HFFc6 (cell line): ENCODE results near the gene ULK2. TPM values are rescaled to one million over a fixed set of nuclear protein-coding genes. Genes with fewer than 3 reads are reported as not detected.
A peak's percentile ranks its signal among the peaks of the same experiment; 100 is the strongest.

ENCODE experiments used
- DNase-seq: peaks from one replicate; pipeline ENCODE4 v3.0.0-alpha.2; 2018
- H3K27ac Mint-ChIP-seq: 2 replicates; pipeline ENCODE4 v1.8.0; 2020; ENCODE audit warnings: mild to moderate bottlenecking, mixed read lengths
- H3K27me3 Mint-ChIP-seq: 2 replicates; pipeline ENCODE4 v1.8.0; 2021; ENCODE audit warnings: mild to moderate bottlenecking, moderate library complexity, mixed read lengths; ENCODE audit not compliant: insufficient read depth
- H3K36me3 Mint-ChIP-seq: 2 replicates; pipeline ENCODE4 v1.8.0; 2021; ENCODE audit warnings: low read depth, mixed read lengths
- H3K4me1 Mint-ChIP-seq: 2 replicates; pipeline ENCODE4 v1.8.0; 2020; ENCODE audit warnings: low read depth, mixed read lengths
- H3K4me3 Mint-ChIP-seq: 2 replicates; pipeline ENCODE4 v1.8.0; 2020; ENCODE audit warnings: mild to moderate bottlenecking, moderate library complexity, mixed read lengths
- H3K9me3 Mint-ChIP-seq: 2 replicates; pipeline ENCODE4 v1.8.0; 2020; ENCODE audit warnings: mild to moderate bottlenecking, mixed read lengths
- total RNA-seq, 6 experiments: library from RNA; stranded (reverse); fragmentation: NEBNext Ultra II Directional; extraction: Animal tissue kit (Norgen Biotek cat#: 25700); gene quantifications; 2 replicates in 1 of 6; 3 replicates in 5 of 6; pipeline ENCODE4 v1.2.3, GENCODE V29; 2021
- TF ChIP-seq, protein P1 (sequence below): fragments of 200-600 bp; sonication (generic); IDR thresholded peaks from 2 replicates; pipeline ENCODE4 v1.5.0; 2021; ENCODE audit warnings: antibody characterized with exemption, mild to moderate bottlenecking

The ULK2 gene
- total RNA-seq, 6 experiments from 2014 or later: 4.2 to 10.4 (median 6.3) TPM

DNA sequence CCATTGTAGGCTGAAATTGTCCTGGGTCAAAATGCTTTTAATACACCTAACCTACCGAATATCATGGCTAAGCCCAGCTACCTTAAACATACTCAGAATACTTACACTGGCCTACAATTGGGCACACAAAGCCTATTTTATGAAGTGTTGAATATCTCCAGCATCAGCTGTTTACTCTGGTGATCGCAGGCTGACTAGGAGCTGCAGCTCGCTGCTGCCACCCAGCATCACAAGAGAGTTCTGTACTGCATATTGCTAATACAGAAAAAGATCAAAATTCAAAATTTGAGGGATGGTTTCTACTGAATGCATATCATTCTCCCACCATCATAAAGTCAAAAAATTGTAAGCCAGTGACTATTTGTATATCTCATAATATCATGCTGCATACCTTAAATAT lies 55.3 kb downstream of the ULK2 start:
- Mint-ChIP-seq H3K27ac (no peak overlapping the region), H3K4me3 (no peak overlapping the region)
- DNase-seq: peak; percentile 29

DNA sequence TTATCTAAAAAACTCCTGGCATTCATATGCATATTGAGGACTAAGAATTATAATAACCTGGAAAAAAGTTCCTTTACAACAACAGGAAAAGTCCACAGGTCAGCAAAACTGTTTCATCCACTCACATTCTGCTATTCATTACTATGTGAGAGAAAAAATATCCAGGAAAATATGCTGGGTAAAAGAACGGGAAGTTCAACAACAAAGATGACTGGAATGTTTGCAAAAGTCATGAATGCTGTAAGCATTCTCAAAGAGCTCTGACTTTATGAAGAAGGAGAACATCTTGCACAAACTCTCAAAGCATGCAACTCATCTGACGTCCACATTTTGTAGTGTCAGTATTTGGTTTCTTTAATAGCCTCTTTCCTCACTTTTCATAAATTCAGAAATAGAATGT lies 62.7 kb downstream of the ULK2 start:
- DNase-seq: no peak
- peaks cover 8% of the 10 kb centered on the region for H3K4me1 Mint-ChIP-seq
- TF ChIP-seq, protein P1, sequence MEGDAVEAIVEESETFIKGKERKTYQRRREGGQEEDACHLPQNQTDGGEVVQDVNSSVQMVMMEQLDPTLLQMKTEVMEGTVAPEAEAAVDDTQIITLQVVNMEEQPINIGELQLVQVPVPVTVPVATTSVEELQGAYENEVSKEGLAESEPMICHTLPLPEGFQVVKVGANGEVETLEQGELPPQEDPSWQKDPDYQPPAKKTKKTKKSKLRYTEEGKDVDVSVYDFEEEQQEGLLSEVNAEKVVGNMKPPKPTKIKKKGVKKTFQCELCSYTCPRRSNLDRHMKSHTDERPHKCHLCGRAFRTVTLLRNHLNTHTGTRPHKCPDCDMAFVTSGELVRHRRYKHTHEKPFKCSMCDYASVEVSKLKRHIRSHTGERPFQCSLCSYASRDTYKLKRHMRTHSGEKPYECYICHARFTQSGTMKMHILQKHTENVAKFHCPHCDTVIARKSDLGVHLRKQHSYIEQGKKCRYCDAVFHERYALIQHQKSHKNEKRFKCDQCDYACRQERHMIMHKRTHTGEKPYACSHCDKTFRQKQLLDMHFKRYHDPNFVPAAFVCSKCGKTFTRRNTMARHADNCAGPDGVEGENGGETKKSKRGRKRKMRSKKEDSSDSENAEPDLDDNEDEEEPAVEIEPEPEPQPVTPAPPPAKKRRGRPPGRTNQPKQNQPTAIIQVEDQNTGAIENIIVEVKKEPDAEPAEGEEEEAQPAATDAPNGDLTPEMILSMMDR: no peak
- H3K4me3 Mint-ChIP-seq: no peak overlapping the region
- no peaks in the 10 kb centered on the region for H3K36me3 Mint-ChIP-seq
- H3K27ac Mint-ChIP-seq: no peak overlapping the region
- no peaks in the 10 kb centered on the region for H3K9me3 Mint-ChIP-seq
- no peaks in the 10 kb centered on the region; the same call in 1 of the 2 replicates for H3K27me3 Mint-ChIP-seq

More for the DNA sequence above, 55.3 kb downstream of the ULK2 start:
- no peaks in the 10 kb centered on the region for H3K36me3 Mint-ChIP-seq
- H3K9me3 Mint-ChIP-seq: no peaks in the 10 kb centered on the region
- H3K27me3 Mint-ChIP-seq: no peaks in the 10 kb centered on the region
- TF ChIP-seq, protein P1: peak; percentile 65
- no peaks in the 10 kb centered on the region for H3K4me1 Mint-ChIP-seq

DNA sequence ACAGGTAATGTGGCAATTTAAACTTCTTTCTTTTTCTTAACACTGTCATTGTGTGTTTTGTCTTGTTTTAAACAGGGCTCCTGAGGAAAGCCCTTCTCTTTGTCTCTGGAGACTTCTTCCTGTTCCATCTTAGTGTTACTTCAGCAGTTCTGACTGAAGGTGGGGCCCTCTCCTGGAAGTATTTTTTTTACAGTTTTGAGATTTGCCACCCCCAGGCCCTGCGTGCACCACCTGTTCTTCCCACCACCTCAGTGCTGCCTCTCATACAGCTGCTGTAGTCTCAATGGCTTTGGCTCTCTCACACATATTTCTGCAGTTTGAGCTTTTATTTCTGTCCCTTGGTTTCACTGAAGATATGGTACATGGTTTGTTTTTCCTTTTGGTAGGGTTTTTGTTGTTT lies 67.2 kb downstream of the ULK2 start:
- TF ChIP-seq, protein P1: no peak
- Mint-ChIP-seq H3K4me1 (peaks cover 8% of the 10 kb centered on the region), H3K9me3 (no peaks in the 10 kb centered on the region), H3K4me3 (no peak overlapping the region), H3K27me3 (peaks cover 2% of the 10 kb centered on the region; the same call in 1 of the 2 replicates), H3K36me3 (peaks cover 18% of the 10 kb centered on the region), H3K27ac (no peak overlapping the region)
- no peak for DNase-seq

DNA sequence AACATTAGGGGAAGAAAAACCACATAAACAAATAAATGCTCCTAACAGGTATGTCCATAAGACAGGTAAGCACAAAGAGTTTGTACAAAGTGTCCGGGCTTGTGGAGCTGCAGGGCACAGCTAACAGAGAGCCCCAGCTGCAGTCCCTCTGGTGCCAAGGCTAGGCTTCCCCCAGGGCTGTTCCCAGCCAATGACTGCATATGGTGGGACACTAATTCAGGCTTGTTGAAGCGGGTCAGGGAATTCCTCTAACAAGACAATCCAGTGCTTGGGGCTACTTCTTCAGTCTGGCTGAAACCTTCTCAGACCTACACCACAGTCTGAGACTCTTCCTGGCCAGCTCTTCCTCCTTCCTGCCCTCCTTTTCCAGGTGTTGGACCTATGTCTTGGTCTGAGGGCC lies 67.9 kb downstream of the ULK2 start:
- DNase-seq: no peak
- Mint-ChIP-seq H3K4me1 (no peaks in the 10 kb centered on the region; the same call in 1 of the 2 replicates), H3K36me3 (peaks cover 22% of the 10 kb centered on the region), H3K9me3 (no peaks in the 10 kb centered on the region), H3K4me3 (no peak overlapping the region), H3K27ac (no peak overlapping the region), H3K27me3 (peaks cover 2% of the 10 kb centered on the region; the same call in 1 of the 2 replicates)
- TF ChIP-seq, protein P1: no peak

DNA sequence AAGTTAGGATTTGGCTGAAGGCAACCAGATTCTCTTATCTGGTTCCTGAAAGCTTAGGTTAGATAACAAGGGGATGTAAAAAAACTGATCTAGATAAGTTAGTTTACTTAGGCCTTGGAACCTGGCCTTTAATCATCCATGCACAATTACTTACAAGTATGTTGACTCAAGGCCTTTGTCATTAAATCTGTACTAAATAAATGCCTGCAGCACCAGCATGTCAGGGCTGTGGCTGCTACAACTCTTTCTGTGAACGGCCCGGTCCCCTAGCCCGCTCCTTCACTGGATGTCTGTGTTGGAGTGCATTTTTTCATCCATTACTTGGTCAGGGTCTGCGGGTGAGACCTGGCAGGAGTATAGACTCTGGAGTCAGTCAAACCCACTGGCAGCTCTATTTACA lies 71.3 kb downstream of the ULK2 start:
- TF ChIP-seq, protein P1: no peak
- Mint-ChIP-seq H3K27me3 (peaks cover 3% of the 10 kb centered on the region), H3K36me3 (peaks cover 48% of the 10 kb centered on the region), H3K4me1 (no peaks in the 10 kb centered on the region), H3K27ac (no peak overlapping the region), H3K9me3 (no peaks in the 10 kb centered on the region), H3K4me3 (no peak overlapping the region)
- no peak for DNase-seq
